DND-41 (cell line): ENCODE measurements around the gene PCK1.

Experiments used
- EZH2 ChIP-seq: IDR thresholded peaks from 3 replicates; pipeline ENCODE4 v1.6.1; 2012; ENCODE audit warnings: borderline replicate concordance, low read depth, mild to moderate bottlenecking, moderate library complexity, low read length, inconsistent platforms; ENCODE audit not compliant: severe bottlenecking
- TF ChIP-seq, protein P1 (sequence below): IDR thresholded peaks from 2 replicates; pipeline ENCODE4 v1.5.1; 2012; ENCODE audit warnings: borderline replicate concordance, low read length, moderate library complexity, mild to moderate bottlenecking; ENCODE audit not compliant: poor library complexity, severe bottlenecking; ENCODE audit errors: extremely low read depth

DNA sequence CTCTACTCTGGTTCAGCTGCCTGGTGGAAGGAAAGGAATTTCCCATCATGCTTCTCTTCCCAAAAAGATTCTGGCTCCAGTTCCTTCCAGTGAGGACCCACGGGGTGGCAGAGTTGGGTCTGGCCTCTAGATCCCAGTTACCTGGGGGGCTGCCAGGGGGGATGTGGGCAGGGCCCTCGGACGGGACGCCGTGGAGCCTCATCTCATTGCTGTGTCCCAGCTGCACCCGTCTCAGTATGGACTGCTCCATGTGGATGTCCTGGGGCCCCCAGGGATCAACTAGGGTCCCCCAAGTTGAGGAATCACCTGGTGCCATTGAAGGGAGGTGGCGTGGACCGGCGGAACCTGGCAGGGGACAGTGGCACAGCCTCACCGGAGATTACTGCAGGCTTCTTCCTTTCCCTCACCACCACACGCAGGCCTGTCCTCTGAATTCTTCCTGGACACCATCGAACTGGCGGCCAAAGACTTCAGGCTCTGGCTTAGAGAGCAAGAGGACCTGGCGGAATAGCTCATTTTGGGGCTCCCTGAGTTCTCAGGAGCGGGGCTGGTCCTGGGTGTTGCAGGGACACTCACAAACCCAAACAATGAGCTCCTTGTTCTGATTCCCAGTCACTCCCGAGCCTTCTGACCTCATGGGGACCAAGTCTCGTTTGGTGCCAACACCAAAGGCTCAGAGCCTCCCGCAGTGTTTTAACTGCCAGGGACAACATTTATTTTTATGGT is 50.8 kb downstream of the PCK1 start:
- TF ChIP-seq, protein P1, sequence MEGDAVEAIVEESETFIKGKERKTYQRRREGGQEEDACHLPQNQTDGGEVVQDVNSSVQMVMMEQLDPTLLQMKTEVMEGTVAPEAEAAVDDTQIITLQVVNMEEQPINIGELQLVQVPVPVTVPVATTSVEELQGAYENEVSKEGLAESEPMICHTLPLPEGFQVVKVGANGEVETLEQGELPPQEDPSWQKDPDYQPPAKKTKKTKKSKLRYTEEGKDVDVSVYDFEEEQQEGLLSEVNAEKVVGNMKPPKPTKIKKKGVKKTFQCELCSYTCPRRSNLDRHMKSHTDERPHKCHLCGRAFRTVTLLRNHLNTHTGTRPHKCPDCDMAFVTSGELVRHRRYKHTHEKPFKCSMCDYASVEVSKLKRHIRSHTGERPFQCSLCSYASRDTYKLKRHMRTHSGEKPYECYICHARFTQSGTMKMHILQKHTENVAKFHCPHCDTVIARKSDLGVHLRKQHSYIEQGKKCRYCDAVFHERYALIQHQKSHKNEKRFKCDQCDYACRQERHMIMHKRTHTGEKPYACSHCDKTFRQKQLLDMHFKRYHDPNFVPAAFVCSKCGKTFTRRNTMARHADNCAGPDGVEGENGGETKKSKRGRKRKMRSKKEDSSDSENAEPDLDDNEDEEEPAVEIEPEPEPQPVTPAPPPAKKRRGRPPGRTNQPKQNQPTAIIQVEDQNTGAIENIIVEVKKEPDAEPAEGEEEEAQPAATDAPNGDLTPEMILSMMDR: no peak
- TF ChIP-seq EZH2: no peak
